Hematopoietic multipotent progenitor cell treated with erythropoietin and hydrocortisone succinate and interleukin-3 and kit ligand, for 17 days (in vitro differentiated cells): ENCODE results near the gene THOP1.
A peak's percentile ranks its signal among the peaks of the same experiment; 100 is the strongest.

ENCODE experiments used
- DNase-seq: peaks from one replicate; pipeline ENCODE4 v3.0.0-alpha.2; 2015; ENCODE audit warnings: low spot score

THOP1 gene

GRCh38 chr19:2785244-2785997 lies at the start of gene THOP1:
THOP1 (plus strand) TSS chr19:2785503; CDS start chr19:2785663, 160 bp downstream.
- peak; percentile 99 for DNase-seq

GRCh38 chr19:2736550-2737190 lies 48.6 kb upstream of the THOP1 start:
- no peak for DNase-seq

GRCh38 chr19:2739602-2740313 lies 45.5 kb upstream of the THOP1 start, which contains the start of gene SLC39A3:
SLC39A3 (minus strand) TSS chr19:2740017; CDS start chr19:2737257, 2,760 bp downstream.
- DNase-seq, result peak; percentile 94

DNA sequence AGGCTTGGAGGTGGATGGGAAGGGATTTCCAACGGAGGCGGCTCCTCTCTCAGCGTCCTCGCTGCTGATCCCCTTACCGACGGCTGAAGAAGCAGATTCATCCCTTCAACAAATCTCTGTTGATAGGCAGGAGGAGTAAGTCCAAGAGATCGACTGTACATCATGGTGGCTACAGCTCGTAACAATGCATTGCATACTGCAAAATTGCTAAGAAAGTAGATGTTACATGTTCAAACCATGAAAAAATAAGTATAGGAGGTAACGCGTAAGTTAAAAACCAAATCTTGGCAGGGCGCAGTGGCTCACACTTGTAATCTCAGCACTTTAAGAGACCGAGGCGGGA lies 45.0 kb upstream of the THOP1 start:
- DNase-seq, result no peak

- DNase-seq, result no peak
Observed at GRCh38 chr19:2743099-2743498, 42.2 kb upstream of the THOP1 start.

DNA sequence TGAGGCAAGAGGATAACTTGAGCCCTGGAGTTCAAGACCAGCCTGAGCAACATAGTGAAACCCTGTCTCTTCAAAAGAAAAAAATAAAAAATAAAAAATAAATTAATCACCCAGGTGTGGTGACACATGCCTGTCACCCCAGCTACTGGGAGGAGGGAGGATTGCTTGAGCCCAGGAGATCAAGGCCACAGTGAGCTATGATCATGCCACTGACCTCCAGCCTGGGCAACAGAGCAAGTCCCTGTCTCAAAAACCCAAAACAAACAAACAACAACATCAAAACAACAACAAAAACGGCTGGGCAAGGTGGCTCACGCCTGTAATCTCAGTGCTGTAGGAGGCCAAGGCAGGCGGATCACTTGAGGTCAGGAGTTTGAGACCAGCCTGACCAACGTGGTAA lies 41.2 kb upstream of the THOP1 start:
- no peak for DNase-seq

- DNase-seq, result no peak
Observed at GRCh38 chr19:2747349-2747748, 38.0 kb upstream of the THOP1 start.

GRCh38 chr19:2750808-2751437 lies 34.4 kb upstream of the THOP1 start:
- no peak for DNase-seq

GRCh38 chr19:2751438-2751830 lies 33.9 kb upstream of the THOP1 start:
- DNase-seq, result no peak

- DNase-seq, result no peak
Observed at GRCh38 chr19:2754659-2755447, 30.4 kb upstream of the THOP1 start.

DNA sequence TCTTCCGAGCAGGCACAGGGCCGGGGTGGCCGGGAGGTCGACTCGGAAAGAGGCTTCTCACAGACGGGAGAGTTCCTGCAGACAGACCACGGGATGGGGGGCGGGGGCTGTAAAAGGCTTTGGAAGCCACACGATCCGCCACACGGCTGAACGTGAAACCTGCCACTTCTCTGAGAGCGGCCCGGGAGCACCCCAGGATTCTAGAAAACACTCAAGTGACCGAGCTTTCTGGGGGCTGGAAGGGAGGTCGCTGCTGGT lies 29.9 kb upstream of the THOP1 start:
- DNase-seq, result no peak

- no peak for DNase-seq
Observed at GRCh38 chr19:2755811-2756210, 29.5 kb upstream of the THOP1 start.

GRCh38 chr19:2756477-2756876 lies 28.8 kb upstream of the THOP1 start:
- DNase-seq, result no peak

GRCh38 chr19:2756921-2757881 lies 28.1 kb upstream of the THOP1 start:
- DNase-seq, result no peak

DNA sequence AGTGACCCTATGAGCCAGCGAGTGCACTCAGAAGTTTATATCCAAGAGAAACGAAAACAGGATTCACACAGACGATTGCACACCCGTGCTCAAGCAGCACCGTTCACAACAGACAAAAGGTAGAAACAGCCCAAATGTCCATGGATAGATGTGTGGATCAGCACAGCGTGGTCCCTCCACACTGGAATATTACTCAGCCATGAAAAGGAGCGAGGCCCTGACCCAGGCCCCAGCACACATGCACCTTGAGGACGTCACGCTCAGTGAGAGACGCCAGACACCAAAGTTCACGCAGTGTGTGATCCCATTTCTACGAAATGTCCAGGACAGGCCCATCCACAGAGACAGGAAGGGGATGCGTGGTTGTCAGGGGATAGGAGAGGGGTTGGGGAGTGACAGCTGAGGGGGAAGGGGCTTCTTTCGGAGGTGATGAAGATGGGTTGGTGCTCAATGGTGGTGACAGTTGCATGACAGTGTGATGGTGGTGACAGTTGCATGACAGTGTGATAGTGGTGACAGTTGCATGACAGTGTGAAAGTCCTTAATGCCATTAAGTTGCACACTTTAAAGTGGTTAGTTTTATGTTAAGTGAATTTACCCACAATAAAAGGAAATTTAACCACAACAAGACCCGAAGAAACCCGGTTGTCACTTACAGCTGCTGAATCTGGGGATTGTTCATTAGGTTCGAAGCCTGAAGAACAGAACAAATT lies 26.5 kb upstream of the THOP1 start:
- DNase-seq, result no peak

DNA sequence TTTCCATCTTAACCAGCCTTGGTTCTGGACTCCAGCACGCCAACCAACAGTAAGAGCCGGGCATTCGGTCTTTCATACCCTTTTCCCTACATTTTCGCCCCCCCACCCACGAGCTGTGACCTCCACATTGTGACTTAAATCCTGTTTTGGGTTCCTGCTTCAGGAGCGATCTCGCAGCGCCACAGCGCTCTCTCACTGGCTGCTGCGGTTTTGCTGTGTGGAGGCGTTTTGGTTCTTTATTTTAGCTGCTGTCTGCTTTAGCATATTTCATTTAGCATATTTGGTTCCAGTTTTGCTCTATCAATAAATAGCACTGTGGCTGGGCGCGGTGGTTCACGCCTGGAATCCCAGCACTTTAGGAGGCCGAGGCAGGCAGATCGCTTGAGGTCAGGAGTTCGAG lies 25.9 kb upstream of the THOP1 start:
- no peak for DNase-seq

DNA sequence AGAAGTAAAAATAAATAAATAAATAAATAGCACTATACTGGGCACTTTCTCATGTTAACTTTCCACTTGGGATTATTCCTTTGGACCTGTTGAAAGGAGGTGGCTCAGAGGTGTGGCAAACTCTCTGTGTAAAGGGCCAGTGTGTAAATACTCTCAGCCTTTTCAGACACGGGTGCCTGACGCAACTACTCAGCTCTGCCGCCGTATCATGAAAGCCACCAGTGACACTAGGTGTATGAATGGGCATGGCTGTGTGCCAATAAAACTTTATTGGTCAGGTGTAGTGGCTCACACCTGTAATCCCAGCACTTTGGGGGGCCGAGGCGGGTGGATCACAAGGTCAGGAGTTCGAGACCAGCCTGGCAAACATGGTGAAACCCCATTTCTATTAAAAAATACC lies 25.3 kb upstream of the THOP1 start:
- DNase-seq, result no peak

GRCh38 chr19:2761309-2761677 lies 24.0 kb upstream of the THOP1 start:
- no peak for DNase-seq

DNA sequence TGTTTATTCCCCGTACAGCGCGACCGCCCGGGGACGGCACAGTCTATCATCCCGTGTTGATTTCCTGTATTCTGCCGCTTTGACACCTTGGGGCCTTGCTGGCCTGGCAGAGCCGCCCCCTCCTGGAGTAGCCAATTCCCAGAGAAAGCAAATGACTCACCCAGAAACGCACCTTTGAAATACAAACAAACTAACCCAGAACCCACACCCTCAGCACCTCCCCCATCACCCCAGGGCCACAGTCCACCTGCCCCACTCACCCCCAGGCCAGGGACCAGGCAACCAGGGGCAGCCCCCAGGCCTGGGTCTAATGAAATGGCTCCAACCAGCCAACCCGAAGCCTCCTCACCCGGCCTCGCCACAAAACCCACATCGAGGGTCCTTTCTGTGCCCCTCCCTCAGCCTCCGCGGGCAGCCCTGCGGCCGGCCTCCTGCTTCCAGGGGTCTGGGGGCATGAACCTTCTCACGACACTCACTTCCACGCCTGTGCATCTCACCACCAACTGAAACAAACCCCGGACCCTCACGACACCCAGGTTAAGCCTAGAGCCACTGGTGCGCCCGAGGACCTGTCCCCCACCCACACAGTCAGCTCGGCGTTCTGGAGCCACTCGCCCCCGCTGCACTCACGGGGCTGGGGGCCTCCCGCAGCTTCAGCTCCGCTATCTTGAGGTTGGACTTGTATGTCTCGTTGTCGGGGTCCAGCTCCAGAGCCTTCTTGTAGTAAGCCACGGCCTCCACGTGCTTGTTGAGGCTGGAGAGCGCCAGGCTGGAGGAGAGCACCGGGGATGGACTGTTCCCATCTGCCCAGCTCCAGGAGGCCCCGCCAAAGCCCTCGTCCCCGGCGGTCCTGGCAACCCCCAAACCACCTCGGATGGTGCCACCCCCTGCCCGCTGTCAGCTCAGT lies 23.2 kb upstream of the THOP1 start:
- no peak for DNase-seq
